Smooth muscle cell of the brain vasculature (primary cell): Measurements from ENCODE around the gene UBE3B.

Experiments used
- DNase-seq: peaks from one replicate; pipeline ENCODE4 v3.0.0-alpha.2; 2012; ENCODE audit warnings: low read depth, low spot score

The UBE3B gene

GRCh38 chr12:109551108-109551507 lies 73.7 kb downstream of the UBE3B start:
- DNase-seq: no peak

GRCh38 chr12:109552971-109553370 lies 75.5 kb downstream of the UBE3B start:
- DNase-seq: no peak

GRCh38 chr12:109553483-109553882 lies 76.0 kb downstream of the UBE3B start:
- DNase-seq: no peak

GRCh38 chr12:109553906-109554500 lies 76.6 kb downstream of the UBE3B start:
- no peak for DNase-seq

- no peak for DNase-seq
Observed at GRCh38 chr12:109554761-109555160, 77.3 kb downstream of the UBE3B start.

GRCh38 chr12:109555431-109556315 lies 78.2 kb downstream of the UBE3B start:
- DNase-seq: no peak

- no peak for DNase-seq
Observed at GRCh38 chr12:109557200-109557599, 79.8 kb downstream of the UBE3B start.

GRCh38 chr12:109557805-109558204 lies 80.4 kb downstream of the UBE3B start:
- no peak for DNase-seq

GRCh38 chr12:109558374-109559199 lies 81.2 kb downstream of the UBE3B start:
- no peak for DNase-seq

GRCh38 chr12:109559200-109559505 lies 81.7 kb downstream of the UBE3B start:
- no peak for DNase-seq

GRCh38 chr12:109559601-109560000 lies 82.2 kb downstream of the UBE3B start:
- DNase-seq: no peak

- no peak for DNase-seq
Observed at GRCh38 chr12:109560867-109561710, 83.7 kb downstream of the UBE3B start.

GRCh38 chr12:109561711-109562030 lies 84.2 kb downstream of the UBE3B start:
- no peak for DNase-seq

- DNase-seq: no peak
Observed at GRCh38 chr12:109562871-109563270, 85.4 kb downstream of the UBE3B start.

- no peak for DNase-seq
Observed at GRCh38 chr12:109563291-109564284, 86.2 kb downstream of the UBE3B start.

GRCh38 chr12:109566424-109566823 lies 89.0 kb downstream of the UBE3B start:
- no peak for DNase-seq

- DNase-seq: no peak
Observed at GRCh38 chr12:109567296-109567695, 89.9 kb downstream of the UBE3B start.

- no peak for DNase-seq
Observed at GRCh38 chr12:109567967-109568366, 90.5 kb downstream of the UBE3B start.

- no peak for DNase-seq
Observed at GRCh38 chr12:109568486-109568885, 91.1 kb downstream of the UBE3B start.

- no peak for DNase-seq
Observed at GRCh38 chr12:109571773-109572505, 94.5 kb downstream of the UBE3B start.
